GM18520 (cell line): Measurements from ENCODE around the gene AQP7.
"Not testable (repeated sequence)": the region's sequence is repeated elsewhere in the genome, so short reads cannot be mapped to it uniquely, and the experiment has no call there.

Experiments
- ATAC-seq: cut with Tn5 transposase; IDR thresholded peaks from one replicate; pipeline ENCODE4 v1.9.1; 2021; ENCODE audit not compliant: unreplicated experiment

The AQP7 gene

GRCh38 chr9:33399047-33399446 is 3.3 kb downstream of the AQP7 start:
- ATAC-seq, result not testable (repeated sequence)

GRCh38 chr9:33397801-33398200 is 4.6 kb downstream of the AQP7 start:
- ATAC-seq, result not testable (repeated sequence)

- not testable (repeated sequence) for ATAC-seq
These were observed 7.0 kb downstream of the AQP7 start for GRCh38 chr9:33395159-33395879.

GRCh38 chr9:33393986-33394385 is 8.4 kb downstream of the AQP7 start:
- not testable (repeated sequence) for ATAC-seq

GRCh38 chr9:33393581-33393980 is 8.8 kb downstream of the AQP7 start:
- no peak for ATAC-seq

- ATAC-seq, result not testable (repeated sequence)
These were observed 9.8 kb downstream of the AQP7 start for GRCh38 chr9:33392591-33393021.

- not testable (repeated sequence) for ATAC-seq
These were observed 11.1 kb downstream of the AQP7 start for GRCh38 chr9:33391111-33391771.

GRCh38 chr9:33388110-33388994 is 14.0 kb downstream of the AQP7 start:
- no peak for ATAC-seq

- ATAC-seq, result not testable (repeated sequence)
These were observed 15.4 kb downstream of the AQP7 start for GRCh38 chr9:33386998-33387397.

- not testable (repeated sequence) for ATAC-seq
These were observed 15.7 kb downstream of the AQP7 start for GRCh38 chr9:33386641-33386996.

- ATAC-seq, result not testable (repeated sequence)
These were observed 16.3 kb downstream of the AQP7 start for GRCh38 chr9:33385979-33386640.

GRCh38 chr9:33385536-33385935 is 16.8 kb downstream of the AQP7 start:
- not testable (repeated sequence) for ATAC-seq

GRCh38 chr9:33383396-33383795 is 19.0 kb downstream of the AQP7 start:
- ATAC-seq, result not testable (repeated sequence)

GRCh38 chr9:33382397-33382796 is 20.0 kb downstream of the AQP7 start:
- not testable (repeated sequence) for ATAC-seq

GRCh38 chr9:33381231-33381791 is 21.1 kb downstream of the AQP7 start:
- no peak for ATAC-seq

- no peak for ATAC-seq
These were observed 21.8 kb downstream of the AQP7 start for GRCh38 chr9:33380390-33381094.

- ATAC-seq, result no peak
These were observed 22.5 kb downstream of the AQP7 start for GRCh38 chr9:33379666-33380389.

- no peak for ATAC-seq
These were observed 24.1 kb downstream of the AQP7 start for GRCh38 chr9:33378121-33378795.
